GM21825 (cell line): ENCODE measurements around the gene PLGRKT.
"Not testable (repeated sequence)": the region's sequence is repeated elsewhere in the genome, so short reads cannot be mapped to it uniquely, and the experiment has no call there.

ENCODE experiments used
- ATAC-seq: cut with Tn5 transposase; IDR thresholded peaks from one replicate; pipeline ENCODE4 v1.9.1; 2021; ENCODE audit warnings: mild to moderate bottlenecking, moderate library complexity; ENCODE audit not compliant: unreplicated experiment

The PLGRKT gene

GRCh38 chr9:5437254-5438216, at the start of gene PLGRKT:
Gene PLGRKT (minus strand): TSS chr9:5437925. CDS start chr9:5431977, 5,948 bp downstream.
- ATAC-seq, result peak; percentile 85

- no peak for ATAC-seq
Observed at GRCh38 chr9:5486988-5487387, 49.3 kb upstream of the PLGRKT start.

DNA sequence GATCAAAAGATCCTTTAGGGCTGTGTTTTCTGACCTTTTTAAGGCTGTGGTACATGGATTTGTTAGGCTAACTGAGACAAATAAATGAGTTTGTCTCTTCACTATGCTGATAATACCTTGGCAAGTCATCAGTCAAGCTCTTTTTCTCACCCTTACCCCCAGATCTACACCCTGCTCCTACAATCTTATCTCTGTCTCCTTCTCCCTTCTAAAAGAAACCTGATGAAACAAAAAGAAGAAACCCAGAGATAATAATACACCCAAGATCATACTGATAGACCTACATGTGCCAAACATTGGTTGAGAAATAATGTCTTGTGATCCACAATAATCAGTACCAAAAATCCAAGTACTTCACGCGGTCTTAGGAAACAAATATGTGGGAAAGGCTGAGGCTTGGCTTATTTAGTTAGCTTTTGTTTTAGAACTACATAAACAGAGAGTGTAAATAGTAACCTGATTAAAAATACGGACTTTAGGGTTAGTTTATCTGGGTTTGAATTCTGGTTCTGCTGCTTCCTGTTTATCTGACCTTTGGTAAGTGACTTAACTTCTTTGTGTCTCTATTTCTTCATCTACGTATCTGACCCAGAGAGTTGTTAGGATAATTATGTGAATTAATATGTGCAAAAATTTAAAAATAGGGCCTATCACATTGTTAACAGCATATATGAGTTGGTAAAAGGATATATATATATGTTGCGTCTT, 47.8 kb upstream of the PLGRKT start:
- no peak for ATAC-seq

- ATAC-seq, result no peak
Observed at GRCh38 chr9:5483306-5483705, 45.6 kb upstream of the PLGRKT start.

GRCh38 chr9:5482194-5482593, 44.5 kb upstream of the PLGRKT start:
- no peak for ATAC-seq

DNA sequence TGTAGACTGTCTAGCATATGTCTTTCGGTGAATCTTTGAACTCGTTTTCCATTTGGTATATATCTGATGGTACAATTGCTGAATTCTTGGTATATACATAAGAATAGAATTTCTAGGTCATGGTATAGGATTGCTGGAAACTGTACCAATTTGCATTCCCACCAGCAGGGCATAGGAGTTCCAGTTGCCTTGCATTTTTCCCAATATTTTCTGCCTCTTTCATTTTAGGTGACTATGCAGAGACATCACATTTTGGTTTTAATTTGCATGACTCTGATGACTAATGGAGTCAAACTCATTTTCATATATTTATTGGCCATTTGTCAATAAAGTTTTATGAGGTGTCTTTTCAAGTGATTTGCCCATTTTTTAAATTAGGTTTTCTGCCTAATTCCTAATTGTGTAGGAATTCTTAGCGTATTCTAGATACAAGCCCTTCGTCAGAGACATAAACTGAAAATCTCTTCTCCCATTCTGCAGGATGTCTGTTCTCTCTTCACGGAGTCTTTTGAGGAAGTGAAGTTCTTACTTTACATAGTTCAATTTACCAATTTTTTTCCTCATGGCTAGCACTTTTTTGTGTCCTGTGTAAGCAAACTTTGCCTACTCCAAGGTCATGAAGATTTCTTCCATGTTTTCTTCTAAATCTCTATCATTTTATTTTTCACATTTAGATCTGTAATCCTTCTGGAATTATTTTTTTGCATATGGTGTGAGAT, 43.8 kb upstream of the PLGRKT start:
- ATAC-seq, result no peak

- ATAC-seq, result no peak
Observed at GRCh38 chr9:5480919-5481318, 43.2 kb upstream of the PLGRKT start.

DNA sequence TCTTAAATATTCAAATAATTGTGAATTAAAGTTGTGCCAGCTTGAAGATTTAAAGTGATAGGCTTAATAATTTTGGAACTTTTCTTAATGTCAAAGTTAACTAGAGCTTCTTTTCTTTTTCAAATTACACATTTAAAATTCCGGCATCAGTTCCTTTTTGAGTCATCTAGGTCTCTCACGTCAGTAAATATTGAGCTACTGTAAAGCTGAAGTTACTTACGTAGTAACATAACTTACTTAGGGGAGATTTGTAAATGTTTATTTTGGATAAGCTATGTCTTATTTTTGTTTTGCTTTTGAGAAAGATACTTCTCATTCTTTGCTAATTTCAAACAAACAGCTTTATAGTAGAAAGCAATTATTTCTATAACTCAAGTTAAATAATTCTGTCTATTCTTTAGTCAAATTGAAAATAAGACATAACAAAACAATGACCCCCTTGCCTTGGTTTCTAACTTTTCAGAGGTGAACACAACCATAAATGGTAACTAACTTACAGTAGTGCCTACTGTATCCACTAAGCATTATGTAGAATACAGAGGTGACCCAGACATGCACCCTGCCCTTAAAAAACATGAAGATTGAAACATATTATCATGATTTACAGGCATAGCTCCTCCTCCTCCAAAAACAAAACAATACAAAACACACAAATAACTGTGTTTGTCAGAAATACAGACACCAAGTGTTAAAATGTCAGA, 42.4 kb upstream of the PLGRKT start:
- ATAC-seq, result no peak

GRCh38 chr9:5478206-5478605, 40.5 kb upstream of the PLGRKT start:
- no peak for ATAC-seq

GRCh38 chr9:5475611-5476010, 37.9 kb upstream of the PLGRKT start:
- ATAC-seq, result not testable (repeated sequence)

DNA sequence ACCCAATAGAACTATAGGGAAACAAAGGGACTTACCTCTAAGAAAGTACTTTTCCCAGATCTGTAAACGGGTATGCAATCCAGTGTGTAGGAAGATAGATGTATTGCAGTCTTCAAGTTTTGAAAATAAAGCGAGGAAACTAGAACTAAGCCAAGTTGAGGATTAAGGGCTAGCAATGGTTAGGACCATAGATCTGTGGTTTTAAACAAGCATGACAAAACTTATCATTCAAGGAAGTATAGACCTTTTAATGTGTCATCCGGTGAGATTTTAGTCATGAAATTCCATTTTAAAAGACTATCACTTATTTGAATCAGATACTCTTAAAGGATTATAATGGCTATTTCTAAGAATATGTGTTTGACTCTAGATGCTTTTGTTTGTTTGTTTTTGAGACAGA, 33.1 kb upstream of the PLGRKT start:
- ATAC-seq, result no peak

- no peak for ATAC-seq
Observed at GRCh38 chr9:5470122-5470521, 32.4 kb upstream of the PLGRKT start.

- ATAC-seq, result no peak
Observed at GRCh38 chr9:5468850-5469249, 31.1 kb upstream of the PLGRKT start.

GRCh38 chr9:5466766-5467165, 29.0 kb upstream of the PLGRKT start:
- ATAC-seq, result no peak

- ATAC-seq, result no peak
Observed at GRCh38 chr9:5466005-5466404, 28.3 kb upstream of the PLGRKT start.

DNA sequence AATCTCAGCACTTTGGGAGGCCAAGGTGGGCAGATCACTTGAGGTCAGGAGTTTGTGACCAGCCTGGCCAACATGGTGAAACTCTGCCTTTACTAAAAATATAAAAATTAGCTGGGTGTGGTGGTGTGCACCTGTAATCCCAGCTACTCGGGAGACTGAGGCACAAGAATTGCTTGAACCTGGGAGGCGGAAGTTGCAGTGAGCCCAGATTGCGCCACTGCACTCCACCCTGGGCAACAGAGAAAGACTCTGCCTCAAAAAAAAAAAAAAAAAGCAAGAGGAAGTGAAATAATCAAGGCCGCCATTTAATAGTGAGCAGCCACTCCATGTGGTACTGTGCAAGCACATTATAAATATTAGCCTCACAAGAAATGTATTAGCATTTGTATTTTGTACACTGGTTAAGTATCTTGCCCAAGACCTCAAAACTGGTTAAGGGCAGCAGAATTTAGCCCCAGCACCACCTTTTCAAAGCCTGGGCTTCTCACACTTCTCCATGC, 27.2 kb upstream of the PLGRKT start:
- ATAC-seq, result not testable (repeated sequence)

DNA sequence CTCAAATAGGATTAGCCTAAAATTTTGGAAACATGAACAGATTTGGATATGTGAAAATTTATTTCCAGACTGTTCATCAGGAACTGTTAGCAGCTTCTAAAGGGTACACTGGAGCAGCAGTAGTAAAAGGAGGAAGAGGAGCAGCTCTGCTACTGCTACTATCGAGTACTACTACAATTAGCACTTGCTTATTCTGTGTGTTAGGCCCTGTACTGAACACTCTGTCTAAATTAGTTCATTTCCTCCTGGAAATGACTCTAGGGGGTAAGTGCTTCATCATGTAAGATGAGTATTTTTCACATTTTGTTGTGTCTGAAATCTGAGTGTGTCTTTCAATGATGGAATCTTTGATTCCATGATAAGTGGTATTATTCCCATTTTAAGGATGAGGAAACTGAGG, 22.4 kb upstream of the PLGRKT start:
- no peak for ATAC-seq

GRCh38 chr9:5459289-5459829, 21.6 kb upstream of the PLGRKT start:
- peak; percentile 53 for ATAC-seq

- no peak for ATAC-seq
Observed at GRCh38 chr9:5455181-5455580, 17.5 kb upstream of the PLGRKT start.

DNA sequence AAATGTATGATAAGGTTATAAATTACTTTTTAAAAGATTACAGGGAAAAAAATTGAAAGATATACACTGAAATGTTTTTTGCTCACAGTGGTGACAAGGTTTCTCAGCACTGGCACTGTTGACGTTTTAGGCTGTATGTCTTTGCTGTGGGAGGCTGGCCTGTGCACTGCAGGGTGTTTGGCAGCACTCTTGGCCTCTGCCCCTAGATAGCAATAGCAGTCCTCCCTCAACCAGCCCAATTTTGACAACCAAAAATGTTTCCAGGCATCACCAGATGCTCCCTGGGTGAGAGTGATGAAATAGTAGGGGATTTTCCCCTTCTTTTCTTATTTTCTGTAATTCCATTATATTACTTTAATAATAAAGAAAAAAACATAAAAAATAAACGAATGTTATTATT, 15.9 kb upstream of the PLGRKT start:
- peak; percentile 27 for ATAC-seq
